GM23248 (cell line): Measurements from ENCODE around the gene CCDC81.

ENCODE experiments used
- EZH2 ChIP-seq: fragments of 200-600 bp; sonication (generic); IDR thresholded peaks from 2 replicates; pipeline ENCODE4 v1.6.1; 2018; ENCODE audit warnings: antibody characterized with exemption, mild to moderate bottlenecking; ENCODE audit not compliant: insufficient read depth, poor library complexity, severe bottlenecking
- EZH2phosphoT487 ChIP-seq: fragments of 200-600 bp; sonication (generic); IDR thresholded peaks from 2 replicates; pipeline ENCODE4 v1.6.1; 2018; ENCODE audit warnings: antibody characterized with exemption, moderate library complexity, mild to moderate bottlenecking, low read depth; ENCODE audit not compliant: insufficient read depth

DNA sequence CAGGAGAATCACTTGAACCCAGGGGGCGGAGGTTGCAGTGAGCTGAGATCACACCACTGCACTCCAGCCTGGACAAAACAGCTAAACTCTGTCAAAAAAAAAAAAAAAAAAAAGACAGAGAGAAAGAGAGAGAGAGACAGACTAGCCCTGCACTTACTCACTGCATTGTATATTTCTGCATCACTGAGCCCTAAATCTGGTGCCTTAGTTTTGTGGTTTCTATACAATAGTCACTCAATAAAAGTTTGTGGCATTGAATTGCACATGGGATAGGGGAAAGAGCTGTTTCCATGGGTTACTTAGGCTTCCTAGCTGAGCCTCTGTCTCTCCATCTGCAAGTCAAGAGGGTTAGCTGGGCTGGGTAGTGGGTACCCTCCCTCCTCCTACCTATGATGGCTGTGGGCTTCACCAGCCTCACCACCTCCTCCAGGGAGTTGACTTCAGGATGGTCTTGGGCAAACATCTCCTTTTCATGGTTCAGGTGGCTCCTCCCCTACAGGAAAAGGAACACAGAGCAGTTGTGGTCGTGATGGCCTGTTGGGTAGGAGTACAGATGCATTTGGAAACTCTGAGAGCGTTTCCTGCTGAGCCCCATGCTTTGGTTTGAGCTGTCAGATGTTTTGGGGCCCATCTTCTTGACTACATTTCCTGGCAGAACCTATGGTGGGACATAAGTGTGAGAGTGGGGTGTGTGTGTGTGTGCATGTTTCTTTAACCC, 73.2 kb downstream of the CCDC81 start:
- TF ChIP-seq EZH2phosphoT487: no peak
- no peak for TF ChIP-seq EZH2
